Mucosa of gallbladder (tissue), 1 donor: ENCODE data around the gene FAM9B. TPM values are rescaled to one million over a fixed set of nuclear protein-coding genes. Genes with fewer than 3 reads are reported as not detected.
"Not testable (repeated sequence)": the region's sequence is repeated elsewhere in the genome, so short reads cannot be mapped to it uniquely, and the experiment has no call there.

Experiments used
- DNase-seq: peaks from one replicate; pipeline ENCODE4 v3.0.0-alpha.2; 2020; ENCODE audit warnings: low spot score
- total RNA-seq: library from RNA; stranded (reverse); gene quantifications from one replicate; pipeline ENCODE4 v1.2.1, GENCODE V29; 2021
- donor health status: DM: no; HTN: no; CAD: no.

FAM9B gene
- not detected for total RNA-seq

GRCh38 chrX:9033989-9034388 is at the start of gene FAM9B:
TSS of gene FAM9B (minus strand) at chrX:9034127. CDS start at chrX:9032986, 1,141 bp downstream.
- DNase-seq: no peak

- no peak for DNase-seq
Observed at GRCh38 chrX:9081271-9081670, 47.3 kb upstream of the FAM9B start.

GRCh38 chrX:9074326-9074725 is 40.4 kb upstream of the FAM9B start:
- no peak for DNase-seq

- no peak for DNase-seq
Observed at GRCh38 chrX:9072281-9072680, 38.4 kb upstream of the FAM9B start.

- no peak for DNase-seq
Observed at GRCh38 chrX:9071031-9071650, 37.2 kb upstream of the FAM9B start.

GRCh38 chrX:9069573-9069972 is 35.6 kb upstream of the FAM9B start:
- DNase-seq: no peak

- DNase-seq: no peak
Observed at GRCh38 chrX:9064694-9065093, 30.8 kb upstream of the FAM9B start.

GRCh38 chrX:9062641-9063040 is 28.7 kb upstream of the FAM9B start:
- no peak for DNase-seq

- no peak for DNase-seq
Observed at GRCh38 chrX:9055354-9055753, 21.4 kb upstream of the FAM9B start.

- DNase-seq: no peak
Observed at GRCh38 chrX:9052081-9052480, 18.2 kb upstream of the FAM9B start.

GRCh38 chrX:9050331-9050730 is 16.4 kb upstream of the FAM9B start:
- no peak for DNase-seq

- no peak for DNase-seq
Observed at GRCh38 chrX:9048801-9049200, 14.9 kb upstream of the FAM9B start.

- DNase-seq: no peak
Observed at GRCh38 chrX:9038244-9038643, 4.3 kb upstream of the FAM9B start.

- DNase-seq: no peak
Observed at GRCh38 chrX:9037296-9037695, 3.4 kb upstream of the FAM9B start.

- DNase-seq: no peak
Observed at GRCh38 chrX:9033586-9033985, 341 bp downstream of the FAM9B start.

- DNase-seq: no peak
Observed at GRCh38 chrX:9033179-9033578, 748 bp downstream of the FAM9B start.

GRCh38 chrX:9023293-9023692 is 10.6 kb downstream of the FAM9B start:
- no peak for DNase-seq

- no peak for DNase-seq
Observed at GRCh38 chrX:9019151-9019550, 14.8 kb downstream of the FAM9B start.

GRCh38 chrX:9018332-9018731 is 15.6 kb downstream of the FAM9B start:
- DNase-seq: not testable (repeated sequence)

GRCh38 chrX:9003041-9003440 is 30.9 kb downstream of the FAM9B start:
- no peak for DNase-seq

GRCh38 chrX:8988446-8988845 is 45.5 kb downstream of the FAM9B start:
- DNase-seq: peak; percentile 12

- no peak for DNase-seq
Observed at GRCh38 chrX:8987672-8988250, 46.2 kb downstream of the FAM9B start.

- DNase-seq: no peak
Observed at GRCh38 chrX:8984231-8984630, 49.7 kb downstream of the FAM9B start.

GRCh38 chrX:8981723-8982122 is 52.2 kb downstream of the FAM9B start:
- no peak for DNase-seq
